ENCODE results near the gene AREG.

DNA sequence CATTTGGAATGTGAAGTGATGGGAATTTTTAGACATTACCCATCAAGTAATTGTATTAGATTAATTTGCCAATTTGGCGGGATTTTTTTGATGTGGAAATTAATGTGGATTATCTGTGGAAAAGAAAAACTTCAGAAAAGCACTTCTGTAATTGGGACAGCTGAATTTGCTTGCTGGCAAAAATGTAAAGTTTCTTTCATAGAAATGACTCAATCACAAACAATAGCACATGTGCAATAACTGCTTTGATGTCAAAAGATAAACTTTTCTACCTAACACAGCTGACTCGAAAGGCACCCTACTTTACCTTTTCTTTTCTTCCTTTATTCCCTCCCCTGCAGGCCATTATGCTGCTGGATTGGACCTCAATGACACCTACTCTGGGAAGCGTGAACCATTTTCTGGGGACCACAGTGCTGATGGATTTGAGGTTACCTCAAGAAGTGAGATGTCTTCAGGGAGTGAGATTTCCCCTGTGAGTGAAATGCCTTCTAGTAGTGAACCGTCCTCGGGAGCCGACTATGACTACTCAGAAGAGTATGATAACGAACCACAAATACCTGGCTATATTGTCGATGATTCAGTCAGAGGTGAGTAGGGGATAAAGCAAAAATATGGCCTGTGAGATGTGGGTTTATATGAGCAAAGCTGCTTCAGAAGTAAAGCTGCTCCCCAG lies 1.4 kb downstream of the AREG start:
- TF ChIP-seq, protein P1, sequence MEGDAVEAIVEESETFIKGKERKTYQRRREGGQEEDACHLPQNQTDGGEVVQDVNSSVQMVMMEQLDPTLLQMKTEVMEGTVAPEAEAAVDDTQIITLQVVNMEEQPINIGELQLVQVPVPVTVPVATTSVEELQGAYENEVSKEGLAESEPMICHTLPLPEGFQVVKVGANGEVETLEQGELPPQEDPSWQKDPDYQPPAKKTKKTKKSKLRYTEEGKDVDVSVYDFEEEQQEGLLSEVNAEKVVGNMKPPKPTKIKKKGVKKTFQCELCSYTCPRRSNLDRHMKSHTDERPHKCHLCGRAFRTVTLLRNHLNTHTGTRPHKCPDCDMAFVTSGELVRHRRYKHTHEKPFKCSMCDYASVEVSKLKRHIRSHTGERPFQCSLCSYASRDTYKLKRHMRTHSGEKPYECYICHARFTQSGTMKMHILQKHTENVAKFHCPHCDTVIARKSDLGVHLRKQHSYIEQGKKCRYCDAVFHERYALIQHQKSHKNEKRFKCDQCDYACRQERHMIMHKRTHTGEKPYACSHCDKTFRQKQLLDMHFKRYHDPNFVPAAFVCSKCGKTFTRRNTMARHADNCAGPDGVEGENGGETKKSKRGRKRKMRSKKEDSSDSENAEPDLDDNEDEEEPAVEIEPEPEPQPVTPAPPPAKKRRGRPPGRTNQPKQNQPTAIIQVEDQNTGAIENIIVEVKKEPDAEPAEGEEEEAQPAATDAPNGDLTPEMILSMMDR (conservative IDR thresholded peaks at IDR 0.05; ENCODE audit: low read depth, low read length), result no peak
- TF ChIP-seq EZH2phosphoT487 (IDR thresholded peaks at IDR 0.05; ENCODE audit: borderline replicate concordance, low read length), result no peak

All from PC-3 (cell line).